IMR-90 (cell line): ENCODE results near the gene GCNT4. TPM values are rescaled to one million over a fixed set of nuclear protein-coding genes. Genes with fewer than 3 reads are reported as not detected.

ENCODE experiments used
- ATAC-seq: fragments of 200-7000 bp; cut with Tn5 transposase; 2 replicates; pipeline ENCODE4 v1.9.1; 2020; ENCODE audit warnings: low read depth, mild to moderate bottlenecking, moderate library complexity
- BruUV-seq: library from RNA; stranded (reverse); fragments of 400-500 nt; replicated peaks from 2 replicates; lab custom pipeline; 2021; lab: Mats Ljungman, UMichigan
- CTCF ChIA-PET: fragments of 300-600 bp; formaldehyde crosslinking; extraction: SDS; loops from one replicate; lab custom pipeline; 2021; ENCODE audit warnings: antibody characterized with exemption; lab: Yijun Ruan, JAX
- POLR2A ChIA-PET: fragments of 300-600 bp; sonication (Branson Sonifier 250); formaldehyde crosslinking; loops from one replicate; lab custom pipeline; 2022; ENCODE audit warnings: antibody characterized with exemption; ENCODE audit not compliant: unreplicated experiment; lab: Charles Lee
- DNase-seq: peaks from one replicate; pipeline ENCODE4 v3.0.0; 2013
- H2AFZ ChIP-seq: replicated peaks from 2 replicates; pipeline ENCODE3; 2013; ENCODE audit warnings: low read length, mild to moderate bottlenecking; ENCODE audit not compliant: poor library complexity
- H2AK5ac ChIP-seq: 2 replicates; pipeline ENCODE4 v1.6.1; 2013; ENCODE audit warnings: low read depth, low read length, inconsistent platforms
- H2AK9ac ChIP-seq: replicated peaks from 2 replicates; pipeline ENCODE3; 2013; ENCODE audit warnings: mild to moderate bottlenecking, low read depth, low read length, moderate library complexity; ENCODE audit not compliant: poor library complexity
- H2BK120ac ChIP-seq: 2 replicates; pipeline ENCODE4 v1.6.1; 2013; ENCODE audit warnings: low read depth, low read length, inconsistent platforms
- H2BK15ac ChIP-seq: 3 replicates; pipeline ENCODE4 v1.6.1; 2013; ENCODE audit warnings: low read depth, low read length, inconsistent platforms
- H2BK20ac ChIP-seq: 2 replicates; pipeline ENCODE4 v1.6.1; 2013; ENCODE audit warnings: low read depth, mild to moderate bottlenecking, inconsistent platforms, low read length, moderate library complexity
- H2BK5ac ChIP-seq: 2 replicates; pipeline ENCODE4 v1.6.1; 2013; ENCODE audit warnings: mild to moderate bottlenecking, low read depth, low read length, inconsistent platforms; ENCODE audit not compliant: poor library complexity, severe bottlenecking
- H3K14ac ChIP-seq: replicated peaks from 2 replicates; pipeline ENCODE4 v1.6.1; 2013; ENCODE audit warnings: low read depth, low read length, inconsistent platforms
- H3K18ac ChIP-seq: 2 replicates; pipeline ENCODE4 v1.6.1; 2013; ENCODE audit warnings: low read depth, low read length, control low read depth
- H3K23ac ChIP-seq: 2 replicates; pipeline ENCODE4 v1.6.1; 2013; ENCODE audit warnings: low read depth, low read length, inconsistent platforms
- H3K27ac ChIP-seq: 2 replicates; pipeline ENCODE4 v1.5.1; 2013; ENCODE audit warnings: mild to moderate bottlenecking, control low read depth, low read length; ENCODE audit not compliant: insufficient read depth
- H3K27me3 ChIP-seq: 2 replicates; pipeline ENCODE4 v1.6.1; 2013; ENCODE audit warnings: low read length; ENCODE audit not compliant: control insufficient read depth, insufficient read depth
- H3K36me3 ChIP-seq: 2 replicates; pipeline ENCODE4 v1.6.1; 2013; ENCODE audit warnings: low read length, mixed read lengths; ENCODE audit not compliant: control insufficient read depth, insufficient read depth
- H3K4ac ChIP-seq: 2 replicates; pipeline ENCODE4 v1.6.1; 2013; ENCODE audit warnings: low read depth, low read length, inconsistent platforms
- H3K4me1 ChIP-seq: 2 replicates; pipeline ENCODE4 v1.6.1; 2013; ENCODE audit warnings: low read length, mixed read lengths; ENCODE audit not compliant: control insufficient read depth, insufficient read depth
- H3K4me2 ChIP-seq: 2 replicates; pipeline ENCODE4 v1.6.1; 2013; ENCODE audit warnings: low read depth, mild to moderate bottlenecking, control low read depth, low read length, moderate library complexity
- H3K4me3 ChIP-seq: 2 replicates; pipeline ENCODE4 v1.5.1; 2013; ENCODE audit warnings: low read depth, mild to moderate bottlenecking, control low read depth, low read length, moderate library complexity; ENCODE audit not compliant: insufficient read depth
- H3K56ac ChIP-seq: 2 replicates; pipeline ENCODE4 v1.6.1; 2013; ENCODE audit warnings: low read length, inconsistent platforms; ENCODE audit not compliant: insufficient read depth; ENCODE audit errors: extremely low read depth
- H3K79me1 ChIP-seq, 2 experiments: 2 replicates each; pipeline ENCODE4 v1.6.1; 2013; ENCODE audit warnings: low read length in 2 of 2, inconsistent platforms in 1 of 2, low read depth in 1 of 2
- H3K9ac ChIP-seq: 2 replicates; pipeline ENCODE4 v1.6.1; 2013; ENCODE audit warnings: low read depth, low read length, control low read depth
- H3K9me1 ChIP-seq: 2 replicates; pipeline ENCODE4 v1.6.1; 2013; ENCODE audit warnings: low read length, inconsistent platforms; ENCODE audit not compliant: insufficient read depth
- H3K9me3 ChIP-seq: 2 replicates; pipeline ENCODE4 v1.6.1; 2013; ENCODE audit warnings: low read length; ENCODE audit not compliant: control insufficient read depth, insufficient read depth
- H4K20me1 ChIP-seq: 2 replicates; pipeline ENCODE4 v1.6.1; 2013; ENCODE audit warnings: low read length, inconsistent platforms; ENCODE audit not compliant: insufficient read depth
- H4K5ac ChIP-seq: 2 replicates; pipeline ENCODE4 v1.6.1; 2013; ENCODE audit warnings: mild to moderate bottlenecking, low read depth, low read length, control low read depth
- H4K8ac ChIP-seq, 2 experiments: 2 replicates each; pipeline ENCODE4 v1.6.1; 2013; ENCODE audit warnings: low read depth in 2 of 2, low read length in 2 of 2, control low read depth in 1 of 2, inconsistent platforms in 1 of 2
- H4K91ac ChIP-seq: 2 replicates; pipeline ENCODE4 v1.6.1; 2013; ENCODE audit warnings: low read depth, low read length, inconsistent platforms; ENCODE audit not compliant: insufficient read depth
- BHLHE40 ChIP-seq: fragments of 150-350 bp; IDR thresholded peaks from 2 replicates; pipeline ENCODE4 v1.6.1; 2016; ENCODE audit warnings: mild to moderate bottlenecking, low read depth, low read length
- CEBPB ChIP-seq: IDR thresholded peaks from 2 replicates; pipeline ENCODE4 v1.6.1; 2012; ENCODE audit warnings: low read depth, low read length, improper control_type of control experiment
- CHD1 ChIP-seq: IDR thresholded peaks from 2 replicates; pipeline ENCODE4 v1.6.1; 2012; ENCODE audit warnings: low read depth, low read length, improper control_type of control experiment
- CTCF ChIP-seq: conservative IDR thresholded peaks from 2 replicates; pipeline ENCODE4 v1.5.1; 2012; ENCODE audit warnings: mild to moderate bottlenecking, low read depth, low read length, improper control_type of control experiment
- FOS ChIP-seq: fragments of 150-350 bp; IDR thresholded peaks from 2 replicates; pipeline ENCODE4 v1.6.1; 2016; ENCODE audit warnings: low read depth, low read length
- MAFK ChIP-seq: IDR thresholded peaks from 2 replicates; pipeline ENCODE4 v1.6.1; 2012; ENCODE audit warnings: low read depth, low read length, improper control_type of control experiment
- MAZ ChIP-seq: IDR thresholded peaks from 2 replicates; pipeline ENCODE4 v1.6.1; 2012; ENCODE audit warnings: low read depth, mild to moderate bottlenecking, low read length, improper control_type of control experiment, moderate library complexity, borderline replicate concordance
- MXI1 ChIP-seq: IDR thresholded peaks from 2 replicates; pipeline ENCODE4 v1.6.1; 2012; ENCODE audit warnings: low read depth, mild to moderate bottlenecking, low read length, moderate library complexity, borderline replicate concordance
- NFE2L2 ChIP-seq: fragments of 150-350 bp; IDR thresholded peaks from 2 replicates; pipeline ENCODE4 v1.6.1; 2016; ENCODE audit warnings: low read depth, mild to moderate bottlenecking, low read length
- POLR2A ChIP-seq: IDR thresholded peaks from 2 replicates; pipeline ENCODE4 v1.6.1; 2012; ENCODE audit warnings: mild to moderate bottlenecking, low read depth, low read length
- RAD21 ChIP-seq: IDR thresholded peaks from 2 replicates; pipeline ENCODE4 v1.6.1; 2012; ENCODE audit warnings: low read length, improper control_type of control experiment
- RCOR1 ChIP-seq: IDR thresholded peaks from 2 replicates; pipeline ENCODE4 v1.6.1; 2012; ENCODE audit warnings: mild to moderate bottlenecking, low read length, improper control_type of control experiment; ENCODE audit not compliant: insufficient replicate concordance
- RFX5 ChIP-seq: IDR thresholded peaks from 2 replicates; pipeline ENCODE4 v1.8.0; 2012; ENCODE audit warnings: low read depth, mild to moderate bottlenecking, low read length, moderate library complexity
- SMC3 ChIP-seq: fragments of 150-350 bp; IDR thresholded peaks from 2 replicates; pipeline ENCODE4 v1.6.1; 2016; ENCODE audit warnings: low read depth, mild to moderate bottlenecking, antibody characterized with exemption, low read length, moderate library complexity
- dilution Hi-C: fragments of 300-500 bp; cut with HindIII; formaldehyde crosslinking; loops from one replicate; pipeline ENCODE4 v1.14.3; 2018; ENCODE audit warnings: low sequenced_read_pairs; ENCODE audit not compliant: unreplicated experiment
- in situ Hi-C: fragments of 300-500 bp; cut with MboI; formaldehyde crosslinking; loops from 3 replicates; pipeline ENCODE4 v1.14.3; 2019; ENCODE audit warnings: low sequenced_read_pairs, inconsistent platforms, mixed read lengths
- intact Hi-C: fragments of 100-400 bp; cut with micrococcal nuclease; formaldehyde crosslinking; loops from 2 replicates; pipeline ENCODE4 v1.10.0; 2022
- polyA plus RNA-seq, 3 experiments: library from polyadenylated mRNA; depleted of rRNA; stranded (reverse); fragments of >200 nt; gene quantifications; 2 replicates each; pipeline ENCODE4 v1.2.3, GENCODE V29; 2012; ENCODE audit warnings: low replicate concordance in 1 of 3
- total RNA-seq: library from RNA; depleted of rRNA; stranded (reverse); fragments of >200 nt; gene quantifications from 2 replicates; pipeline ENCODE4 v1.2.3, GENCODE V29; 2012
- TF ChIP-seq, protein P1 (sequence below): fragments of 150-350 bp; IDR thresholded peaks from 2 replicates; pipeline ENCODE4 v1.6.1; 2016; ENCODE audit warnings: low read depth, mild to moderate bottlenecking, low read length, moderate library complexity, borderline replicate concordance
- TF ChIP-seq, protein P2 (sequence below): fragments of 150-350 bp; IDR thresholded peaks from 2 replicates; pipeline ENCODE4 v1.6.1; 2017; ENCODE audit warnings: mild to moderate bottlenecking, antibody characterized with exemption, low read length, low read depth

The GCNT4 gene
- total and polyA plus RNA-seq, 2 of the 4 experiments (the other 2 are of a cell fraction) = 0.46 to 1.8 TPM

GRCh38 chr5:75010838-75011237 lies 41.5 kb downstream of the GCNT4 start:
- H3K27ac ChIP-seq = no peak overlapping the region
- ChIA-PET POLR2A (no interaction called here), CTCF (no interaction called here)
- no peak overlapping the region for H4K91ac ChIP-seq
- H2AFZ ChIP-seq = no peak overlapping the region
- no peaks in the 10 kb centered on the region for H4K20me1 ChIP-seq
- H3K9me3 ChIP-seq = peaks cover under 1% of the 10 kb centered on the region; the same call in 1 of the 2 replicates
- dilution Hi-C loops (no loop called here), in situ Hi-C loops (no loop called here), intact Hi-C loops (no loop called here)
- no peak overlapping the region for H4K8ac ChIP-seq
- H2BK15ac ChIP-seq = no peak overlapping the region
- no peak overlapping the region for H3K9ac ChIP-seq
- no peak overlapping the region for H2BK5ac ChIP-seq
- H3K36me3 ChIP-seq = no peaks in the 10 kb centered on the region
- no peak overlapping the region for H3K4ac ChIP-seq
- H3K4me2 ChIP-seq = no peak overlapping the region
- H3K79me1 ChIP-seq = no peaks in the 10 kb centered on the region
- ATAC-seq = no peak
- no peak overlapping the region; the same call in 1 of the 2 replicates for H4K5ac ChIP-seq
- H3K14ac ChIP-seq = no peak overlapping the region
- BruUV-seq = no TSS peak
- H3K4me1 ChIP-seq = peaks cover 8% of the 10 kb centered on the region; the same call in 1 of the 2 replicates
- no peak overlapping the region for H3K23ac ChIP-seq
- no peak overlapping the region for H2BK20ac ChIP-seq
- 0 out of 2 replicates have a peak, but pooled peaks cover 3% of the 10 kb centered on the region for H3K9me1 ChIP-seq
- no peak overlapping the region for H2BK120ac ChIP-seq
- no peak for DNase-seq
- H3K18ac ChIP-seq = no peak overlapping the region
- H3K4me3 ChIP-seq = no peak overlapping the region
- no peak overlapping the region for H2AK9ac ChIP-seq
- TF ChIP-seq RCOR1 (no peak), BHLHE40 (no peak), MXI1 (no peak), POLR2A (no peak), CHD1 (no peak), FOS (no peak), NFE2L2 (no peak), MAFK (no peak), CTCF (no peak), SMC3 (no peak), RAD21 (no peak), MAZ (no peak), RFX5 (no peak), CEBPB (no peak)
- TF ChIP-seq, protein P1, sequence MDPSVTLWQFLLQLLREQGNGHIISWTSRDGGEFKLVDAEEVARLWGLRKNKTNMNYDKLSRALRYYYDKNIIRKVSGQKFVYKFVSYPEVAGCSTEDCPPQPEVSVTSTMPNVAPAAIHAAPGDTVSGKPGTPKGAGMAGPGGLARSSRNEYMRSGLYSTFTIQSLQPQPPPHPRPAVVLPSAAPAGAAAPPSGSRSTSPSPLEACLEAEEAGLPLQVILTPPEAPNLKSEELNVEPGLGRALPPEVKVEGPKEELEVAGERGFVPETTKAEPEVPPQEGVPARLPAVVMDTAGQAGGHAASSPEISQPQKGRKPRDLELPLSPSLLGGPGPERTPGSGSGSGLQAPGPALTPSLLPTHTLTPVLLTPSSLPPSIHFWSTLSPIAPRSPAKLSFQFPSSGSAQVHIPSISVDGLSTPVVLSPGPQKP = no peak
- TF ChIP-seq, protein P2, sequence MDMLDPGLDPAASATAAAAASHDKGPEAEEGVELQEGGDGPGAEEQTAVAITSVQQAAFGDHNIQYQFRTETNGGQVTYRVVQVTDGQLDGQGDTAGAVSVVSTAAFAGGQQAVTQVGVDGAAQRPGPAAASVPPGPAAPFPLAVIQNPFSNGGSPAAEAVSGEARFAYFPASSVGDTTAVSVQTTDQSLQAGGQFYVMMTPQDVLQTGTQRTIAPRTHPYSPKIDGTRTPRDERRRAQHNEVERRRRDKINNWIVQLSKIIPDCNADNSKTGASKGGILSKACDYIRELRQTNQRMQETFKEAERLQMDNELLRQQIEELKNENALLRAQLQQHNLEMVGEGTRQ = no peak
- H3K27me3 ChIP-seq = no peaks in the 10 kb centered on the region
- H2AK5ac ChIP-seq = no peak overlapping the region
- H3K56ac ChIP-seq = no peak overlapping the region
